GM23248 (cell line): Measurements from ENCODE around the gene SUSD5. TPM values are rescaled to one million over a fixed set of nuclear protein-coding genes. Genes with fewer than 3 reads are reported as not detected.
A peak's percentile ranks its signal among the peaks of the same experiment; 100 is the strongest.
"Not testable (repeated sequence)": the region's sequence is repeated elsewhere in the genome, so short reads cannot be mapped to it uniquely, and the experiment has no call there.

ENCODE experiments used
- DNase-seq: peaks from one replicate; pipeline ENCODE4 v3.0.0-alpha.2; 2015
- H2AFZ ChIP-seq: fragments of 200-600 bp; sonication (generic); 2 replicates; pipeline ENCODE4 v1.6.1; 2016; ENCODE audit warnings: antibody characterized with exemption
- H3F3A ChIP-seq: fragments of 200-600 bp; sonication (generic); 2 replicates; pipeline ENCODE4 v1.6.1; 2016; ENCODE audit warnings: mild to moderate bottlenecking, antibody characterized with exemption, mixed run types; ENCODE audit not compliant: insufficient read depth
- H3K27ac ChIP-seq: fragments of 200-600 bp; sonication (generic); 2 replicates; pipeline ENCODE4 v1.5.1; 2016; ENCODE audit warnings: mild to moderate bottlenecking
- H3K27me3 ChIP-seq: fragments of 200-600 bp; sonication (generic); replicated peaks from 2 replicates; pipeline ENCODE4 v1.6.1; 2016; ENCODE audit warnings: mild to moderate bottlenecking; ENCODE audit not compliant: insufficient read depth
- H3K36me3 ChIP-seq: fragments of 200-600 bp; sonication (generic); 2 replicates; pipeline ENCODE4 v1.6.1; 2016; ENCODE audit warnings: low read depth, mild to moderate bottlenecking
- H3K4me1 ChIP-seq: fragments of 200-600 bp; sonication (generic); 2 replicates; pipeline ENCODE4 v1.6.1; 2016; ENCODE audit warnings: mild to moderate bottlenecking; ENCODE audit not compliant: insufficient read depth
- H3K4me2 ChIP-seq: fragments of 200-600 bp; sonication (generic); one replicate; pipeline ENCODE4 v1.6.1; 2016; ENCODE audit warnings: mild to moderate bottlenecking; ENCODE audit not compliant: unreplicated experiment
- H3K4me3 ChIP-seq: fragments of 200-600 bp; sonication (generic); 2 replicates; pipeline ENCODE4 v1.5.1; 2016; ENCODE audit warnings: mild to moderate bottlenecking
- H3K79me2 ChIP-seq: fragments of 200-600 bp; sonication (generic); 2 replicates; pipeline ENCODE4 v1.6.1; 2016; ENCODE audit warnings: mild to moderate bottlenecking; ENCODE audit not compliant: insufficient read depth
- H3K9ac ChIP-seq: fragments of 200-600 bp; sonication (generic); 2 replicates; pipeline ENCODE4 v1.6.1; 2016; ENCODE audit warnings: mild to moderate bottlenecking
- H3K9me2 ChIP-seq: fragments of 200-600 bp; sonication (generic); 2 replicates; pipeline ENCODE4 v1.6.1; 2016; ENCODE audit warnings: mixed run types, mild to moderate bottlenecking, moderate library complexity; ENCODE audit not compliant: insufficient read depth
- H3K9me3 ChIP-seq: fragments of 200-600 bp; sonication (generic); one replicate; pipeline ENCODE4 v1.6.1; 2017; ENCODE audit warnings: low read depth
- H4K20me1 ChIP-seq: fragments of 200-600 bp; sonication (generic); 2 replicates; pipeline ENCODE4 v1.6.0; 2016; ENCODE audit not compliant: insufficient read depth
- EZH2 ChIP-seq: fragments of 200-600 bp; sonication (generic); IDR thresholded peaks from 2 replicates; pipeline ENCODE4 v1.6.1; 2018; ENCODE audit warnings: antibody characterized with exemption, mild to moderate bottlenecking; ENCODE audit not compliant: insufficient read depth, poor library complexity, severe bottlenecking
- EZH2phosphoT487 ChIP-seq: fragments of 200-600 bp; sonication (generic); IDR thresholded peaks from 2 replicates; pipeline ENCODE4 v1.6.1; 2018; ENCODE audit warnings: antibody characterized with exemption, moderate library complexity, mild to moderate bottlenecking, low read depth; ENCODE audit not compliant: insufficient read depth
- WGBS, 2 experiments: methylation state at CpG; one replicate each; pipeline ENCODE4 v1.1.6; 2015 to 2017; ENCODE audit warnings: low lambda C conversion rate in 2 of 2, low coverage in 1 of 2; ENCODE audit errors: missing lambda C conversion rate in 2 of 2; 5-methylcytosine and 5-hydroxymethylcytosine counted together
- in situ Hi-C: fragments of 300-500 bp; cut with MboI; formaldehyde crosslinking; loops from 2 replicates; pipeline ENCODE4 v1.15.0; 2020
- polyA plus RNA-seq: library from polyadenylated mRNA; unstranded; fragments of >200 nt; fragmentation: Nextera tagmentation; extraction: Ambion mirVana; gene quantifications from 2 replicates; pipeline ENCODE4 v1.2.1, GENCODE V29; 2016
- total RNA-seq: library from RNA; depleted of rRNA; stranded (reverse); fragments of >200 nt; shearing (Covaris generic); gene quantifications from 2 replicates; pipeline ENCODE4 v1.2.3, GENCODE V29; 2014

Gene SUSD5
- total and polyA plus RNA-seq, 2 experiments from 2014 or later, result 0.05 to 0.11 TPM

DNA sequence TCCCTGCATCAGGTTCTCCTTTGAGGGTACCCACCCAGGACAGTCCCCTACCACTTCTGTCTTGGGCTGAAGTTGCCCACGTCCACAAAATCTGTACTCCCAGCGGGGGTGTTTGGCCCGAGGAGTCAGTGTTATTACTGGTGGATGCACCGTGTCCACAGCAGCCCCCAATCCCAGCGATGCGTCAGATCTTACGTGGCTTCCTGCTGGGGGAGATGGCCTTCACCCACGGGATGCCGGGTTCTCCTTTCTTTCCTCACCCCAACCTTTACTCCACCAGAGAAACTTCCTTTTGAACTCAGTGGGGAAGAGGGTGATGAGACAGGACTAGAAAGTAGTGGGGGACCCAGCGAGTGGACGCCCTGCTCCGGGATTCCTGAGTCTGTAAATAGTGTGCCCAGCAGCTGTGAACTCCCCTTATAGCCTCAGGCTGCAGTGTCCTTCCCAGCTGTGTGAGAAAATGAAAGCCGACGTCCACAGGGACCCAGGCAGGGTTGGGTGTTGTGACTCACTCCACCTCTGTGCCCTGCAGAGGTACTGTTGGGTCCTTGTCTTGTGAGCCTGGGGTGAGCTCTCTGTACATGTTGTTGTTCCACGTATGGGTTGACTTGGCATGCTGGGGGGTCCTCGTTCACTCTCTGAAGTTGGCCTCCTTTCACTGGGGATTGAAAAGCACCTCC, 73.2 kb downstream of the SUSD5 start:
- Histone ChIP-seq H3K27me3 (no peaks in the 10 kb centered on the region), H3K27ac (no peak overlapping the region), H3K4me2 (no peak overlapping the region), H3K9me2 (no peaks in the 10 kb centered on the region), H3K9me3 (no peaks in the 10 kb centered on the region), H3K4me1 (peaks cover 2% of the 10 kb centered on the region; the same call in 1 of the 2 replicates), H3F3A (no peaks in the 10 kb centered on the region), H3K36me3 (no peaks in the 10 kb centered on the region), H2AFZ (no peak overlapping the region), H4K20me1 (no peaks in the 10 kb centered on the region), H3K4me3 (no peak overlapping the region), H3K9ac (no peak overlapping the region), H3K79me2 (no peaks in the 10 kb centered on the region)
- TF ChIP-seq EZH2phosphoT487, result no peak
- TF ChIP-seq EZH2, result no peak
- DNase-seq, result no peak
- in situ Hi-C loops, result loop anchor here (25.0 kb wide), 1 partner anchor 642 kb away; the partner anchor contains the start of gene PDCD6IP
- WGBS, 2 experiments, result 95 to 97% methylated on average over 16 of the region's 16 CpGs

DNA sequence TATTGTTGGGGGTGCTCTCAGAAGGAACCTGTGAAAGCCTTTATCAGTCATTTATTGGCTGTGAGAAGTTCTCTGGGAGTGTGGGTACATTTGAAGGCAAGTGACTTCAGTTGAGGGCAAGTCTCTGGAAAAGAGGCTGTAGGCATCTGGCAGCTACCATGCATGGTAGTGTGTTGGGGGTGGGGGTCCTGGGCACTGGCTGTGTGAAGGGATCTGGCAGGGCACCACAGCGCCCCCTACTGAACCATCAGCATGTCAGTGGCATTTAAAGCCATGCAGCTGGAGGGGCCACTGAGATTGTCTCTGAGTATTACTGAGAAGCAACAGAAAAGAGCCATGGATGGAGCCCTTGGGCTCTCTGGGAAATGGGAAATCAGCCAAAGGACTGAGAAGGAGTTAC, 74.2 kb downstream of the SUSD5 start:
- Histone ChIP-seq H4K20me1 (no peaks in the 10 kb centered on the region), H3F3A (no peaks in the 10 kb centered on the region), H2AFZ (no peak overlapping the region), H3K4me1 (peaks cover 9% of the 10 kb centered on the region; the same call in 1 of the 2 replicates), H3K27ac (no peak overlapping the region), H3K4me2 (no peak overlapping the region), H3K9me3 (no peaks in the 10 kb centered on the region), H3K4me3 (no peak overlapping the region), H3K79me2 (no peaks in the 10 kb centered on the region), H3K36me3 (no peaks in the 10 kb centered on the region), H3K9me2 (no peaks in the 10 kb centered on the region), H3K27me3 (no peaks in the 10 kb centered on the region), H3K9ac (no peak overlapping the region)
- in situ Hi-C loops, result loop anchor here (25.0 kb wide), 1 partner anchor 643 kb away; the partner anchor contains the start of gene PDCD6IP
- WGBS, 2 experiments, result 91 to 100% methylated on average over 1 of the region's 1 CpG
- TF ChIP-seq EZH2phosphoT487, result no peak
- TF ChIP-seq EZH2, result no peak
- no peak for DNase-seq

DNA sequence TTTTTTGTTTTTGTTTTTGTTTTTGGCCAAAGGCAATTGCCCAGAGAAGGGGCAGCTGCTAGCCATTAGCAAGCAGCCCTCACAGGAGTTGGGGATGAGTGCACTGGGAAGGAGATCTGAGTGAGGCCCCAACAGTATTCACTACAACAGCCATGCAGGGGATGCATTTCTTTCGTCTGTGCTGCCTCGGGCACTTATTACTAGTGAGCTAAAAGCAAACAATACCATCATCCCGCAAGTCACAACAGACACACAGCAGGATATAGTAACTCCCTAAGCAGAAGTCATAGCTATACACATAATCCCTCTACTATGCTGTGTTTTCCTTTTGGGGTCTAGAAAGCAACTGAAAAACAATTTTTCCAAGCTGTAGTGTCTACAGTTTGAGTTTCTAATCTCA, 77.6 kb downstream of the SUSD5 start:
- DNase-seq, result no peak
- Histone ChIP-seq H3K4me1 (peaks cover 9% of the 10 kb centered on the region; the same call in 1 of the 2 replicates), H3K4me3 (no peak overlapping the region), H3K4me2 (no peak overlapping the region), H3K36me3 (peaks cover 4% of the 10 kb centered on the region; the same call in 1 of the 2 replicates), H4K20me1 (no peaks in the 10 kb centered on the region), H3K9me2 (no peaks in the 10 kb centered on the region), H3K9me3 (no peaks in the 10 kb centered on the region), H3K27me3 (no peaks in the 10 kb centered on the region), H3K27ac (no peak overlapping the region), H2AFZ (no peak overlapping the region), H3K9ac (no peak overlapping the region), H3F3A (no peaks in the 10 kb centered on the region), H3K79me2 (no peaks in the 10 kb centered on the region)
- 98 to 100% methylated on average over 3 of the region's 3 CpGs for WGBS, 2 experiments
- TF ChIP-seq EZH2 (no peak), EZH2phosphoT487 (no peak)
- in situ Hi-C loops, result loop anchor here (25.0 kb wide), 1 partner anchor 646 kb away; the partner anchor contains the start of gene PDCD6IP

DNA sequence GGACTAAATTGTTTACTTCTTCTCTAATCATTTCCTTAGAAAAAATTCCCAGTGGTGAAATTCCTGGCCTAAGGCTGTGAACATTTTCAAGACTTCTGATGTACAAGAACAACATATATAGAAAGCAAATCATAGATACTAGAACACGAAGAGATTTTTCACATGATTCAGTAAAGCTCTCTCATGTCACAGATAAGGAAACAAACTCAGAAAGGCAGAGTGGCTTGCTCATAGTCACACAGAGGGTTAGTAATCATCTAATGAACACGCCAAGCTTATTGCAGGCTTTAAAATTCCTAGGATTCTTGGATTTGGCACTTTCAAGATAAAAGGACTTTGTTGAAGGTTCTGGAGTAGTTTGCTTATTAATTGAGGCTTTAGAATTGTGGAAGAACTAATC, 78.6 kb downstream of the SUSD5 start:
- in situ Hi-C loops, result loop anchor here (25.0 kb wide), 1 partner anchor 647 kb away; the partner anchor contains the start of gene PDCD6IP
- no peaks in the 10 kb centered on the region for H4K20me1 ChIP-seq
- H3K4me1 ChIP-seq, result peaks cover 9% of the 10 kb centered on the region; the same call in 1 of the 2 replicates
- no peaks in the 10 kb centered on the region for H3K79me2 ChIP-seq
- no peak overlapping the region for H3K9ac ChIP-seq
- no peak overlapping the region for H3K4me3 ChIP-seq
- no peak overlapping the region for H3K27ac ChIP-seq
- H3K36me3 ChIP-seq, result peaks cover 6% of the 10 kb centered on the region; the same call in 1 of the 2 replicates
- no peak for TF ChIP-seq EZH2
- no peak for TF ChIP-seq EZH2phosphoT487
- H3K9me2 ChIP-seq, result no peaks in the 10 kb centered on the region
- DNase-seq, result peak; percentile 55
- H3F3A ChIP-seq, result no peaks in the 10 kb centered on the region
- no peak overlapping the region for H3K4me2 ChIP-seq
- no peaks in the 10 kb centered on the region for H3K9me3 ChIP-seq
- H2AFZ ChIP-seq, result no peak overlapping the region
- H3K27me3 ChIP-seq, result no peaks in the 10 kb centered on the region
- WGBS, 2 experiments, result 46 to 52% methylated on average over 2 of the region's 2 CpGs

DNA sequence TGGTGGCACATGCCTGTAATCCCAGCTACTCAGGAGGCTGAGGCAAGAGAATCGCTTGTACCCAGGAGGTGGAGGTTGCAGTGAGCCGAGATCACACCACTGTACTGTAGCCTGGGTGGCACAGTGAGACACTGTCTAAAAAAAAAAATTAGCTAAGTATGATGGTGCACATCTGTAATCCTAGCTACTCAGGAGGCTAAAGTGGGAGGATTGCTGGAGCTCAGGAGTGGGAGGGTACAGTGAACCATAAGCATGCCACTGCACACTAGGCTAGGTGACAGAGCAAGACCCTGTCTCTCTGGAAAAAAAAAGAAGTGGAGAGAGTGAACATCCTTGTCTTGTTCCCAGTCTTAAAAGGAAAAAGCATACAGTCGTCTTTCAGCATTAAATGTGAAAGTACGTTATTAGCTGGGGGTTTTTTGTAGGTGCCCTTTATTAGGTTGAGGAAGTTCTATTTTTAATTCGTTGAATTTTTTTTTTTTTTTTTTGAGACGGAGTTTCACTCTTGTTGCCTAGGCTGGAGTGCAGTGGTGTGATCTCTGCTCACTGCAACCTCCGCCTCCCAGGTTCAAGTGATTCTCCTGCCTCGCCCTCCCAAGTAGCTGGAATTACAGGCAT, 79.5 kb downstream of the SUSD5 start:
- in situ Hi-C loops, result loop anchor here (25.0 kb wide), 1 partner anchor 648 kb away; the partner anchor contains the start of gene PDCD6IP

More for the DNA sequence above, 79.5 kb downstream of the SUSD5 start:
- H3K79me2 ChIP-seq, H3K27ac ChIP-seq, DNase-seq, H3K4me1 ChIP-seq, H3K9me3 ChIP-seq, H3K27me3 ChIP-seq, H3K4me3 ChIP-seq, H3F3A ChIP-seq, H3K9ac ChIP-seq, H2AFZ ChIP-seq, H4K20me1 ChIP-seq, H3K36me3 ChIP-seq, H3K9me2 ChIP-seq, H3K4me2 ChIP-seq: not testable (repeated sequence)
- WGBS, 2 experiments, result 94 to 96% methylated on average over 8 of the region's 8 CpGs
